ENCODE results near the gene FLVCR2. TPM values are rescaled to one million over a fixed set of nuclear protein-coding genes. Genes with fewer than 3 reads are reported as not detected.
"Not testable (repeated sequence)": the region's sequence is repeated elsewhere in the genome, so short reads cannot be mapped to it uniquely, and the experiment has no call there.

The FLVCR2 gene
- total RNA-seq, 4 donors from 2014 or later: 11.8 to 24.3 (median 16.7) TPM

GRCh38 chr14:75685910-75686309 is 107.5 kb downstream of the FLVCR2 start:
- intact Hi-C loops (cut with DNase I; ENCODE audit: low total_unique reads): no loop called here
- H3K4me3 ChIP-seq (ENCODE audit: low read depth, poor library complexity, severe bottlenecking): no peak overlapping the region
- no peak for TF ChIP-seq CTCF (IDR thresholded peaks at IDR 0.05)
- no peak for TF ChIP-seq POLR2A (IDR thresholded peaks at IDR 0.05)
- no peak for DNase-seq (ENCODE audit: low spot score in 2 of 2)
- 84% methylated on average over 2 of the region's 2 CpGs for WGBS, 2 donors

GRCh38 chr14:75689012-75689411 is 110.6 kb downstream of the FLVCR2 start:
- peak in 1 of 2 donors; percentile 45 for DNase-seq (ENCODE audit: low spot score in 2 of 2)
- TF ChIP-seq CTCF (IDR thresholded peaks at IDR 0.05): no peak
- no peak for TF ChIP-seq POLR2A (IDR thresholded peaks at IDR 0.05)
- intact Hi-C loops (cut with DNase I; ENCODE audit: low total_unique reads): no loop called here
- 65 to 72% methylated on average over 2 of the region's 2 CpGs for WGBS, 2 donors
- no peak overlapping the region for H3K4me3 ChIP-seq (ENCODE audit: low read depth, poor library complexity, severe bottlenecking)

GRCh38 chr14:75690010-75690409 is 111.6 kb downstream of the FLVCR2 start:
- intact Hi-C loops (cut with DNase I; ENCODE audit: low total_unique reads): no loop called here
- WGBS, 2 donors: 91 to 95% methylated on average over 7 of the region's 7 CpGs
- no peak overlapping the region for H3K4me3 ChIP-seq (ENCODE audit: low read depth, poor library complexity, severe bottlenecking)
- no peak for TF ChIP-seq CTCF (IDR thresholded peaks at IDR 0.05)
- no peak for TF ChIP-seq POLR2A (IDR thresholded peaks at IDR 0.05)
- DNase-seq (ENCODE audit: low spot score in 2 of 2): no peak

- intact Hi-C loops (cut with DNase I; ENCODE audit: low total_unique reads); H3K4me3 ChIP-seq (ENCODE audit: low read depth, poor library complexity, severe bottlenecking); DNase-seq (ENCODE audit: low spot score in 2 of 2): not testable (repeated sequence)
- 87 to 98% methylated on average over 6 of the region's 6 CpGs for WGBS, 2 donors
Observed at GRCh38 chr14:75695025-75695424, 116.6 kb downstream of the FLVCR2 start.

GRCh38 chr14:75697386-75697785 is 119.0 kb downstream of the FLVCR2 start:
- no peak for TF ChIP-seq POLR2A (IDR thresholded peaks at IDR 0.05)
- TF ChIP-seq CTCF (IDR thresholded peaks at IDR 0.05): no peak
- intact Hi-C loops (cut with DNase I; ENCODE audit: low total_unique reads): no loop called here
- no peak overlapping the region for H3K4me3 ChIP-seq (ENCODE audit: low read depth, poor library complexity, severe bottlenecking)
- no peak for DNase-seq (ENCODE audit: low spot score in 2 of 2)
- 82% methylated on average over 1 of the region's 1 CpG for WGBS, 2 donors

Other genes starting within 250 kb of the FLVCR2 start
- gene JDP2, start 150.6 kb upstream of the FLVCR2 start, total RNA-seq: 10 to 100 TPM; 31.7 to 53.9 (median 36.0) TPM
- gene BATF, start 56.2 kb upstream of the FLVCR2 start, total RNA-seq: 1 to 10 TPM; 2.1 to 7.3 (median 4.6) TPM
- gene ERG28, start 82.3 kb downstream of the FLVCR2 start, total RNA-seq: 10 to 100 TPM; 11.7 to 14.2 (median 12.2) TPM
- 10 to 100 TPM; 16.5 to 31.1 (median 18.4) TPM for gene TTLL5, start 82.6 kb downstream of the FLVCR2 start, total RNA-seq

Data from lower leg skin (tissue), 4 donors.